SK-N-SH (cell line): ENCODE data around the gene SH2B3. TPM values are rescaled to one million over a fixed set of nuclear protein-coding genes. Genes with fewer than 3 reads are reported as not detected.

Source experiments
- CTCF ChIA-PET: fragments of 300-600, 350-600 bp; formaldehyde crosslinking; extraction: SDS; loops from one replicate; lab custom pipeline; 2021; lab: Yijun Ruan, JAX
- POLR2A ChIA-PET: fragments of 350-600 bp; sonication (Branson Sonifier 250); formaldehyde crosslinking; extraction: SDS; loops from one replicate; lab custom pipeline; 2020; ENCODE audit warnings: antibody characterized with exemption, inconsistent platforms; lab: Yijun Ruan, JAX
- DNase-seq: peaks from one replicate; pipeline ENCODE4 v3.0.0; 2012
- H2AFZ ChIP-seq: fragments of 200-600 bp; sonication (generic); 2 replicates; pipeline ENCODE4 v1.8.1; 2016; ENCODE audit warnings: antibody characterized with exemption, mild to moderate bottlenecking, low read depth
- H3F3A ChIP-seq: fragments of 200-600 bp; sonication (generic); replicated peaks from 2 replicates; pipeline ENCODE3; 2016; ENCODE audit warnings: antibody characterized with exemption, mild to moderate bottlenecking; ENCODE audit not compliant: insufficient read depth
- H3K27ac ChIP-seq, 2 experiments: fragments of 200-500 bp in 1 of 2; fragments of 200-600 bp in 1 of 2; sonication (Bioruptor generic) in 1 of 2; sonication (generic), shearing (Covaris generic) in 1 of 2; 2 replicates each; pipeline versions ENCODE4 v1.5.1 to v1.6.1; 2014 to 2016; ENCODE audit warnings: low read depth in 2 of 2, inconsistent platforms in 1 of 2, low read length in 1 of 2, mild to moderate bottlenecking in 1 of 2, mixed read lengths in 1 of 2
- H3K27me3 ChIP-seq: fragments of 200-600 bp; sonication (generic), shearing (Covaris generic); 2 replicates; pipeline ENCODE4 v1.6.1; 2016; ENCODE audit warnings: mixed run types; ENCODE audit not compliant: insufficient read depth
- H3K36me3 ChIP-seq, 2 experiments: fragments of 200-500 bp in 1 of 2; fragments of 200-600 bp in 1 of 2; sonication (Bioruptor generic) in 1 of 2; sonication (generic) in 1 of 2; replicated peaks in 1 of 2; 2 replicates each; pipeline versions ENCODE3 to v1.5.1; 2014 to 2016; ENCODE audit warnings: low read length in 1 of 2, mild to moderate bottlenecking in 1 of 2; ENCODE audit not compliant: insufficient read depth in 2 of 2, control insufficient read depth in 1 of 2
- H3K4me1 ChIP-seq, 2 experiments: fragments of 200-500 bp in 1 of 2; fragments of 200-600 bp in 1 of 2; sonication (Bioruptor generic) in 1 of 2; sonication (generic), shearing (Covaris generic) in 1 of 2; 2 replicates each; pipeline versions ENCODE4 v1.5.1 to v1.6.1; 2014 to 2016; ENCODE audit warnings: low read depth in 1 of 2, low read length in 1 of 2, mixed run types in 1 of 2; ENCODE audit not compliant: insufficient read depth in 2 of 2, control insufficient read depth in 1 of 2
- H3K4me2 ChIP-seq: fragments of 200-600 bp; sonication (generic), shearing (Covaris generic); 2 replicates; pipeline ENCODE4 v1.6.1; 2017; ENCODE audit warnings: mixed run types
- H3K4me3 ChIP-seq, 2 experiments: fragments of 200-500 bp in 1 of 2; fragments of 200-600 bp in 1 of 2; sonication (Bioruptor generic) in 1 of 2; sonication (generic), shearing (Covaris generic) in 1 of 2; 2 replicates each; pipeline versions ENCODE4 v1.5.1 to v1.8.1; 2014 to 2016; ENCODE audit warnings: low read depth in 2 of 2, inconsistent platforms in 1 of 2, low read length in 1 of 2, mild to moderate bottlenecking in 1 of 2, mixed read lengths in 1 of 2, moderate library complexity in 1 of 2
- H3K79me2 ChIP-seq: fragments of 200-600 bp; sonication (generic); 2 replicates; pipeline ENCODE4 v1.8.1; 2017; ENCODE audit warnings: mild to moderate bottlenecking; ENCODE audit not compliant: insufficient read depth
- H3K9ac ChIP-seq: fragments of 200-600 bp; sonication (generic); 2 replicates; pipeline ENCODE4 v1.6.1; 2017; ENCODE audit warnings: mixed run types
- H3K9me2 ChIP-seq: fragments of 200-600 bp; sonication (generic); 2 replicates; pipeline ENCODE4 v1.6.1; 2017; ENCODE audit warnings: mixed run types
- H3K9me3 ChIP-seq: fragments of 200-600 bp; sonication (generic); 2 replicates; pipeline ENCODE4 v1.6.1; 2017; ENCODE audit warnings: mixed run types, mild to moderate bottlenecking, moderate library complexity
- H4K20me1 ChIP-seq: fragments of 200-600 bp; sonication (generic); 2 replicates; pipeline ENCODE4 v1.6.1; 2017; ENCODE audit warnings: mild to moderate bottlenecking, mixed run types; ENCODE audit not compliant: insufficient read depth
- ELF1 ChIP-seq: IDR thresholded peaks from 2 replicates; pipeline ENCODE4 v1.4.0; 2012
- EZH2phosphoT487 ChIP-seq: fragments of 200-600 bp; sonication (generic); IDR thresholded peaks from 2 replicates; pipeline ENCODE4 v1.6.1; 2017; ENCODE audit warnings: low read depth, mixed run types, mild to moderate bottlenecking, antibody characterized with exemption, moderate library complexity, borderline replicate concordance
- RAD21 ChIP-seq: IDR thresholded peaks from 2 replicates; pipeline ENCODE4 v1.6.1; 2012; ENCODE audit warnings: mild to moderate bottlenecking, low read length
- TCF12 ChIP-seq: IDR thresholded peaks from 2 replicates; pipeline ENCODE4 v1.4.0; 2012
- YY1 ChIP-seq: IDR thresholded peaks from 2 replicates; pipeline ENCODE4 v1.4.0; 2012; ENCODE audit warnings: low read depth, mild to moderate bottlenecking
- WGBS: methylation state at CpG from one replicate; pipeline ENCODE4 v1.1.6; 2017; ENCODE audit warnings: low lambda C conversion rate; 5-methylcytosine and 5-hydroxymethylcytosine counted together
- polyA plus RNA-seq, 3 experiments: library from polyadenylated mRNA; depleted of rRNA; stranded (reverse); fragments of >200 nt; gene quantifications; 2 replicates each; pipeline ENCODE4 v1.2.3, GENCODE V29; 2012
- TF ChIP-seq, protein P1 (sequence below): IDR thresholded peaks from 2 replicates; pipeline ENCODE4; 2012
- TF ChIP-seq, protein P2 (sequence below): IDR thresholded peaks from 2 replicates; pipeline ENCODE4 v1.4.0; 2012; ENCODE audit warnings: low read depth, borderline replicate concordance

SH2B3 gene
- polyA plus RNA-seq, 1 of the 3 experiments (the other 2 are of a cell fraction) = 15.6 TPM

DNA sequence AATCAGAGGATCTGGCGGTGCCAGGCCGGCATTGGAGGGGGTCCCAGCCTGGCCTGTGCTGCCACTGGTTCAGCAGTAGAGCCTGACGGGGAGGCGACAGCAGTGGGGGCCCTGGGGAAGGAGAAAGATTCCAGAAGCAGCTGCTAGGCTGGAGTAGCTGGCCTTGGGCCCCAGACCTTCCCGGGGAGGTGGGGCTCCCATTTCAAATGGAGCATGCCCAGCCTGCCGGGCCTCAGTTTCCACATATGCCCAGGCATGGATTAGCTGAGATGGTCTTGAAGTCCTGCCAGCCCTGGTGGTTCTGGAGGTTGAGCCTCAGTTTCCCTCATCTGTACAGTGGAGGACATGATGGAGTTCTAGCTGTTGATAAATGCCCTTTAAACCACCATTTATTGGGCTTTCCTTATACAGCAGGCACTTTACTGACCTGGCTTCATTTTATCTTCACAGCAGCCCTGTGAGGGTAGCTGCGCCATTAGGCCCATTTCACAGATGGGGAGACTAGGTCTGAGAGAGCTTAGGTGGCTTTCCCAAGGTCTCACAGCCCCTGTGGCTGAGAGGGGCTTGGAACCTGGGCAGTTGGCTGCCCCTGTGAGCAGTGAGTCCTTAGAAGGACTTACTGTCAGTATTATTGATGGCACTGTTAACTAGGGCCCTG, 21.8 kb downstream of the SH2B3 start:
- H3K9ac ChIP-seq = no peak overlapping the region
- peaks cover 0 to 4% of the 10 kb centered on the region in 2 experiments for H3K36me3 ChIP-seq
- no peak overlapping the region for H3K27ac ChIP-seq
- no peak overlapping the region for H2AFZ ChIP-seq
- TF ChIP-seq RAD21 (no peak), EZH2phosphoT487 (no peak), YY1 (no peak)
- POLR2A ChIA-PET = interaction anchor here (1.6 kb wide), 1 partner anchor 14 kb away, joined by 3 read pairs; no protein-coding TSS in a partner anchor
- CTCF ChIA-PET = interaction anchor here (1.2 to 4.0 kb wide), 4 partner anchors 14 to 31 kb away, joined by 3 to 22 read pairs (median 4); no protein-coding TSS in a partner anchor
- no peak overlapping the region for H3K4me3 ChIP-seq
- peaks cover 11 to 34% of the 10 kb centered on the region in 2 experiments; a peak in 2 of 4 replicates for H3K4me1 ChIP-seq
- no peaks in the 10 kb centered on the region for H3K27me3 ChIP-seq
- peaks cover 94% of the 10 kb centered on the region for H4K20me1 ChIP-seq
- WGBS = 100% methylated on average over 5 of the region's 7 CpGs
- H3K9me2 ChIP-seq = no peaks in the 10 kb centered on the region
- DNase-seq = no peak
- H3K9me3 ChIP-seq = no peaks in the 10 kb centered on the region
- peaks cover 98% of the 10 kb centered on the region for H3K79me2 ChIP-seq
- no peak overlapping the region for H3K4me2 ChIP-seq
- peaks cover 3% of the 10 kb centered on the region for H3F3A ChIP-seq

DNA sequence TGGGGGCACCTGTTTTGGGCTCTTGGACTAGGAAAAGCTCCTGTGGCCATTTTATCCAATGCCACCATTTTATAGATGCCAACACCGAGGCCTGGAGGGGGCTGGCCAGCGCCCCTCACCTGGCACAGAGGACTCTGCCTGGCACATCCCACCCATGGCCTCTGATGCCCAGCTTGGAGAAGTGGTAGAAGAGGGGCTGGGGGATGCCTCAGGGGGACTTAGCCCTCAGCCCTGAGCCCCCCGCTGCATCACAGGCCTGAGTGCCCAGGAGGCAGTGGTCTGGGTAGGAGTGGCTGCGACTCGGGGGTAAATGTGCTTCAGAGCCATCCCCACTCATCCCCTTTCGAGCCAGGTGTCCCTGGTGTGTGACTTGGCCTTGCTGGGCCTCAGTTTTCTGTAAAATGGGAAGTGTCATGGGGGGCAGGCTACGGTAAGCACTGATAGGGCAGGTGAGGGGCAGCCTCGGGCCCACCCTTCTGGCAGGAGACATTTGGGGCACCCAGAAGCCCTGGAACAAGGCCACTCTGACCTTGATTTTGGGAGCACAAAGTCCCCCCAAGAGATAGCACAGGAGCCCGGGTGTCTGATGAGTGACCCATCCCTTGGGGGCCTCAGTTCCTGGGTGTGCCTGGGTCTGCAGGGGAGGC, 22.5 kb downstream of the SH2B3 start:
- Histone ChIP-seq H3F3A (peaks cover 8% of the 10 kb centered on the region), H3K27me3 (no peaks in the 10 kb centered on the region), H3K4me2 (no peak overlapping the region), H4K20me1 (peaks cover 94% of the 10 kb centered on the region), H3K27ac (no peak overlapping the region), H3K9me3 (no peaks in the 10 kb centered on the region), H3K36me3 (peaks cover 0 to 9% of the 10 kb centered on the region in 2 experiments), H2AFZ (no peak overlapping the region), H3K4me3 (no peak overlapping the region), H3K9ac (no peak overlapping the region), H3K9me2 (no peaks in the 10 kb centered on the region), H3K4me1 (peaks cover 11 to 38% of the 10 kb centered on the region in 2 experiments; a peak in 2 of 4 replicates), H3K79me2 (peaks cover 98% of the 10 kb centered on the region)
- TF ChIP-seq, protein P1, sequence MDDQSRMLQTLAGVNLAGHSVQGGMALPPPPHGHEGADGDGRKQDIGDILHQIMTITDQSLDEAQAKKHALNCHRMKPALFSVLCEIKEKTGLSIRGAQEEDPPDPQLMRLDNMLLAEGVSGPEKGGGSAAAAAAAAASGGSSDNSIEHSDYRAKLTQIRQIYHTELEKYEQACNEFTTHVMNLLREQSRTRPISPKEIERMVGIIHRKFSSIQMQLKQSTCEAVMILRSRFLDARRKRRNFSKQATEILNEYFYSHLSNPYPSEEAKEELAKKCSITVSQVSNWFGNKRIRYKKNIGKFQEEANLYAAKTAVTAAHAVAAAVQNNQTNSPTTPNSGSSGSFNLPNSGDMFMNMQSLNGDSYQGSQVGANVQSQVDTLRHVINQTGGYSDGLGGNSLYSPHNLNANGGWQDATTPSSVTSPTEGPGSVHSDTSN = no peak
- TF ChIP-seq, protein P2, sequence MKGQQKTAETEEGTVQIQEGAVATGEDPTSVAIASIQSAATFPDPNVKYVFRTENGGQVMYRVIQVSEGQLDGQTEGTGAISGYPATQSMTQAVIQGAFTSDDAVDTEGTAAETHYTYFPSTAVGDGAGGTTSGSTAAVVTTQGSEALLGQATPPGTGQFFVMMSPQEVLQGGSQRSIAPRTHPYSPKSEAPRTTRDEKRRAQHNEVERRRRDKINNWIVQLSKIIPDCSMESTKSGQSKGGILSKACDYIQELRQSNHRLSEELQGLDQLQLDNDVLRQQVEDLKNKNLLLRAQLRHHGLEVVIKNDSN = no peak
- no peak for TF ChIP-seq ELF1
- TF ChIP-seq TCF12 = no peak
- CTCF ChIA-PET = interaction anchor here (1.2 to 4.0 kb wide), 5 partner anchors 13 to 31 kb away, joined by 3 to 22 read pairs (median 6); no protein-coding TSS in a partner anchor
- POLR2A ChIA-PET = interaction anchor here (1.6 kb wide), 1 partner anchor 15 kb away, joined by 3 read pairs; no protein-coding TSS in a partner anchor
- WGBS = 96% methylated on average over 8 of the region's 9 CpGs
- DNase-seq = no peak
